ENCODE data around the gene FBXW11. TPM values are rescaled to one million over a fixed set of nuclear protein-coding genes. Genes with fewer than 3 reads are reported as not detected.

FBXW11 gene
- total RNA-seq, 2 donors from 2014 or later = 54.7 to 61.4 TPM

GRCh38 chr5:172052450-172053236 lies 46.2 kb upstream of the FBXW11 start:
- Histone ChIP-seq H3K36me3 (no peaks in the 10 kb centered on the region), H3K27ac (no peak overlapping the region), H3K4me1 (replicated peaks) (no peaks in the 10 kb centered on the region), H3K27me3 (replicated peaks; ENCODE audit: insufficient read depth) (no peaks in the 10 kb centered on the region), H3K4me3 (no peak overlapping the region), H3K9me3 (no peaks in the 10 kb centered on the region)
- intact Hi-C loops (cut with DNase I) = no loop called here
- 87% methylated on average over 19 of the region's 19 CpGs for WGBS
- DNase-seq (ENCODE audit: low spot score) = no peak
- no peak for TF ChIP-seq CTCF (IDR thresholded peaks at IDR 0.05)
- TF ChIP-seq POLR2AphosphoS5 (IDR thresholded peaks at IDR 0.05) = no peak
- TF ChIP-seq POLR2A (IDR thresholded peaks at IDR 0.05) = no peak

DNA sequence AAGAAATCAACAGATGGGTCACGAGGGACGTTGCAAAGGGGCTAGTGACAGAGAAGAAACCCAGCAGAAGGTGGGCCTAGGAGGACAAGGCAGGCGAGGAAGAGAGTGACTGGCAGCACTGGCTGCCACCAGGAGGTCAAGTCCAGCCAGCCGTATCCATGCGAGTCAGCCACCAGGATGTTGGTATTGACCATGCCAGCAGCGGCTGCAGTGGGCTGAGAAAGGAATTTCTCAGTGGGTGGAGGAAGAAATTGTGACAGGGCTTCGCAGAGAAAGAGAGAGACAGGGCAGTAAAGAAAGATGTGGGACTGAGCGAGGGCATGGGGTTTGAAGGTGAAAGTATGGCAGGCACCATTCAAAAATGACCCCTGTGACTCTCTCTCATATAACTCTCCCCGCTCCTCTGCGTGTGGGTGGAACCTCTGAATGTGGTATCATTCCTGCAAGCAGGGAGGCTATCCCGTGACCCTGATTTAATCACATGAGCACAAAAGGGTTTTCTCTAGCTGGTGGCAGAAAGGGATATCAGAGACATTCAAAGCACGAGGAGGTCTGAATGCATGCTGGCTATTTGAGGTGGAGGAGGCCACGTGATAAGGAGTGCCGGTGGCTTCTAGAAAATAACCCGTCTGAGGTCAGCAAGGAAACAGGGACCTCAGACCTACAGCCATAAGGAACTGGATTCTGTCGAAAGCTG lies 45.4 kb upstream of the FBXW11 start:
- no peaks in the 10 kb centered on the region for H3K36me3 ChIP-seq
- WGBS = 84% methylated on average over 16 of the region's 16 CpGs
- no peaks in the 10 kb centered on the region for H3K4me1 ChIP-seq (replicated peaks)
- no peaks in the 10 kb centered on the region for H3K27me3 ChIP-seq (replicated peaks; ENCODE audit: insufficient read depth)
- no peak overlapping the region for H3K27ac ChIP-seq
- DNase-seq (ENCODE audit: low spot score) = no peak
- intact Hi-C loops (cut with DNase I) = no loop called here
- no peak overlapping the region for H3K4me3 ChIP-seq
- H3K9me3 ChIP-seq = no peaks in the 10 kb centered on the region
- TF ChIP-seq POLR2AphosphoS5 (IDR thresholded peaks at IDR 0.05) (no peak), CTCF (IDR thresholded peaks at IDR 0.05) (no peak), POLR2A (IDR thresholded peaks at IDR 0.05) (no peak)

- Histone ChIP-seq H3K9me3 (no peaks in the 10 kb centered on the region), H3K4me1 (replicated peaks) (no peaks in the 10 kb centered on the region), H3K36me3 (no peaks in the 10 kb centered on the region), H3K4me3 (no peak overlapping the region), H3K27me3 (replicated peaks; ENCODE audit: insufficient read depth) (no peaks in the 10 kb centered on the region), H3K27ac (no peak overlapping the region)
- intact Hi-C loops (cut with DNase I) = no loop called here
- WGBS = 86% methylated on average over 4 of the region's 4 CpGs
- no peak for TF ChIP-seq POLR2A (IDR thresholded peaks at IDR 0.05)
- TF ChIP-seq POLR2AphosphoS5 (IDR thresholded peaks at IDR 0.05) = no peak
- TF ChIP-seq CTCF (IDR thresholded peaks at IDR 0.05) = no peak
- no peak for DNase-seq (ENCODE audit: low spot score)
These were observed 43.6 kb upstream of the FBXW11 start for GRCh38 chr5:172050080-172050479.

GRCh38 chr5:172049226-172049796 lies 42.9 kb upstream of the FBXW11 start:
- no peak overlapping the region for H3K4me3 ChIP-seq
- DNase-seq (ENCODE audit: low spot score) = no peak
- H3K27me3 ChIP-seq (replicated peaks; ENCODE audit: insufficient read depth) = no peaks in the 10 kb centered on the region
- no peaks in the 10 kb centered on the region for H3K4me1 ChIP-seq (replicated peaks)
- intact Hi-C loops (cut with DNase I) = no loop called here
- 84% methylated on average over 12 of the region's 12 CpGs for WGBS
- TF ChIP-seq CTCF (IDR thresholded peaks at IDR 0.05) (no peak), POLR2A (IDR thresholded peaks at IDR 0.05) (no peak), POLR2AphosphoS5 (IDR thresholded peaks at IDR 0.05) (no peak)
- no peak overlapping the region for H3K27ac ChIP-seq
- H3K9me3 ChIP-seq = no peaks in the 10 kb centered on the region
- H3K36me3 ChIP-seq = no peaks in the 10 kb centered on the region
